Fibroblast of skin of scalp (primary cell): ENCODE measurements around the gene PICALM.

Experiments
- DNase-seq: peaks from one replicate; pipeline ENCODE4 v3.0.0-alpha.2; 2013

Gene PICALM

GRCh38 chr11:86047275-86047991 is 21.5 kb downstream of the PICALM start:
- peak; percentile 52 for DNase-seq

GRCh38 chr11:86046116-86046515 is 22.8 kb downstream of the PICALM start:
- no peak for DNase-seq

GRCh38 chr11:86043765-86044503 is 24.9 kb downstream of the PICALM start:
- no peak for DNase-seq

- peak; percentile 90 for DNase-seq
Observed at GRCh38 chr11:86041975-86042378, 26.9 kb downstream of the PICALM start.

- no peak for DNase-seq
Observed at GRCh38 chr11:86040919-86041850, 27.7 kb downstream of the PICALM start.

- DNase-seq = no peak
Observed at GRCh38 chr11:86039094-86039493, 29.8 kb downstream of the PICALM start.

GRCh38 chr11:86037743-86038142 is 31.1 kb downstream of the PICALM start:
- DNase-seq = no peak

GRCh38 chr11:86035920-86036319 is 33.0 kb downstream of the PICALM start:
- no peak for DNase-seq

- no peak for DNase-seq
Observed at GRCh38 chr11:86035164-86035563, 33.7 kb downstream of the PICALM start.

GRCh38 chr11:86034710-86035109 is 34.2 kb downstream of the PICALM start:
- DNase-seq = no peak

GRCh38 chr11:86021377-86021776 is 47.5 kb downstream of the PICALM start:
- no peak for DNase-seq

- no peak for DNase-seq
Observed at GRCh38 chr11:86018249-86018648, 50.6 kb downstream of the PICALM start.

- no peak for DNase-seq
Observed at GRCh38 chr11:86016451-86016850, 52.4 kb downstream of the PICALM start.

- no peak for DNase-seq
Observed at GRCh38 chr11:86015699-86016098, 53.2 kb downstream of the PICALM start.

- DNase-seq = no peak
Observed at GRCh38 chr11:86014221-86014620, 54.7 kb downstream of the PICALM start.

GRCh38 chr11:86013713-86014112 is 55.2 kb downstream of the PICALM start:
- DNase-seq = no peak

GRCh38 chr11:86011175-86011574 is 57.7 kb downstream of the PICALM start:
- DNase-seq = no peak

GRCh38 chr11:86003654-86004053 is 65.2 kb downstream of the PICALM start:
- DNase-seq = no peak

- no peak for DNase-seq
Observed at GRCh38 chr11:86002431-86002830, 66.5 kb downstream of the PICALM start.

- DNase-seq = no peak
Observed at GRCh38 chr11:85991508-85991907, 77.4 kb downstream of the PICALM start.

- no peak for DNase-seq
Observed at GRCh38 chr11:85989746-85990145, 79.1 kb downstream of the PICALM start.

GRCh38 chr11:85988780-85989179 is 80.1 kb downstream of the PICALM start:
- no peak for DNase-seq

GRCh38 chr11:85977751-85978160 is 91.1 kb downstream of the PICALM start:
- no peak for DNase-seq
